GM19238 (cell line): ENCODE data around the gene NT5C1A.

Source experiments
- DNase-seq: peaks from one replicate; pipeline ENCODE4 v3.0.0; 2011; ENCODE audit warnings: low spot score; ENCODE audit not compliant: insufficient read length

Gene NT5C1A

GRCh38 chr1:39638965-39639304 lies 33.0 kb downstream of the NT5C1A start:
- no peak for DNase-seq

DNA sequence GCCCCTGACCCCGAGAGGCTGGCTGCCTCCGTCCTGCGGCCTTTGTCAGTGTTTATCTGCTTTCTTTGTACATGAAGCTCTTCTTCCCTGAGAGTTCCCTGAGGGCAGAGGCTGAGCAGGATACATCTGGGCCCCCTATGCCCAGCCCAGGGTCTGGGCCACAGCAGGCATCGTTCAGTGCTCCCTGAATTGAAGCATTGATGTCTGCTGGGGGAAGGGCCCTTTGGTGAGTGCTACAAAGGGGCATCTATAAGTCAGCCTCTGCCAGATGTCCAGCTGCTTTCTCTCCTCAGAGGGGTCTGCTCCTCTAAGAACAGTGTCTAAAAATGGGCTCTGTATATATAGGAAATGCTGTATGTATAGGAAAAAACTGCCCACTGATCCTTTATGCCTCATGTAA lies 34.5 kb downstream of the NT5C1A start:
- DNase-seq: no peak

- DNase-seq: no peak
Observed at GRCh38 chr1:39635871-39636210, 36.1 kb downstream of the NT5C1A start.

DNA sequence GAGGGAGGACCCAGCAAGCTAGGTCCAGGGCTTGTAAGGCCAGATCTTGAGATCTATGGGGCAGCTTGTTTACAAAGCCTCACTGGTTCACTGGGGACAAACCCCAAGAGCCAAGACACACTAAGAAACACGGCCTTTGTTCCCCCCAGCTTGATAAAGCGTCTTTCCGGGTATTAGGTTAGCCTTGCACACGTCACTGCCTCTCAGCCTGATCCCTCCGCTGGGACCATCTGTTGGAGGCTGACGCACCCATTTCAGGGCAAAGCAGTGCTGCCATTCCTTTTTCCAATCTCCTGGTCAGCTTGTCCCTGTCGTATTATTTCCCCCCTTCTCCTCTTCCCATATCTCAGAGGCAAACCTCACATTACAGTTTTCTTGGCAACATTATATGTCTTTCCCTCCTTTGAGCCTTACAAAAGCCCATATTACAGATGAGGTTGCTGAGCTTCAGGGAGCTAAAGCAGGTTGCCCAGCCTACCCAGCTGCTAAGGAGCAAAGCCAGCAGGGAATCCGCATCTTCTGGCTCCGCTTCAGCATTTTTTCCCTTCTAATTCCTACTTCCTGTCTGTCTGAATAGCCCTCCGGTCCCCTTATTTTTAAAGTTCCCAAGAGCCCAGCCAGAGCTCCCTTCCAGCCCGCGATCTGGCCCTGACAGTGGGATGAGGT lies 36.6 kb downstream of the NT5C1A start:
- DNase-seq: no peak

- no peak for DNase-seq
Observed at GRCh38 chr1:39633422-39633821, 38.5 kb downstream of the NT5C1A start.

DNA sequence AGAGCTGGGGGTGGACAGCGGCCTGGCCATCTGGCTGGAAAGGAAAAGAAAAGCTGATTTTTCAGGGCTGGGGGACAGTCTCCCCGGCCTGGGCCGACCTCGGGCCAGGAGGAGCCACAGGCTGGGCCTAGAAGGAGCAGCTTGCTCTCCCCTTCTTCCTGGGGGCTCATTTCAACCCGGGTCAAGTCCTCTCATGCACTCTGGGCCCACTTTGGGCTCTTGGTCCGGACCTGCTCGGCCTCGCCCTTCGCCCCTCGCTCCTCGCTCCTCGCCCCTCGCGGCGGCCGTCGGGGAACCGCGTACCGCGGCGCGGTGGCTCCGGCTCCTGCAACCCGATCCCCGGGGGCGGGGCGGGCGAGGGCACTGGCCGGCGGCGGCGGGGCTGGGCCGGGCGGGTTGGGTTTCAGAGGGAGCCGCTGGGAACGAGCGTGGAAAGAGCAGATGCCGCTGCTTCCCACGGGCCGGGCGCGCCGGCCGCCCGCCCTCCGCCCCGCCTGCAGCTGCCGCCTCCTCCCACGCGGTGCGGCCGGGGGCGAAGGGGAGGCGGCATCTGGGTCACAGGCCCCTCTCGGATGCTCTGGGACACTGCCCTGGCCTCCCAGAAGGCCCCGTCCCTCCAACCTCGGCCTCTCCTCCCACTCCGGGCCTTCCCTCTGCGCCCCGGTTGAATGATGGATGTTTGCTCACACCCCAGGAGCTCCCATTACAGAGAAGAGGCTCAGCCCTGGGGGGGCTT lies 39.1 kb downstream of the NT5C1A start:
- DNase-seq: no peak

DNA sequence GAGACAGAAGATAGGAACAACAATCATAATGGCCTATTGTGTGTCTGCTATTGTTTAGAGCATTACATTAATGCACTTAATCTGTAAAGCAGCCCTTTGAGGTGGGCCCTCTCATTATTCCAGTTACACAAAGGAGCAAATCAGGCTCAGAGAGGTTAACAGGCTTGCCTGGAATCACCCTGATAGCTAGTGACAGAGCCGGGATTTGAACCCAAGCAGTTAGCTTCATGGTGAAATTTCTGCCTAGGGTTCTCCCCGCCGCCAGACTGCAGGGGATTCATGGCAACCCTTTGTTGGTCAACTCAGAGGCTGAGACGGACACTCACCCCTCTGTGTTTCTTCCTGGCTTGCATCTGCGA lies 39.6 kb downstream of the NT5C1A start:
- DNase-seq: no peak

DNA sequence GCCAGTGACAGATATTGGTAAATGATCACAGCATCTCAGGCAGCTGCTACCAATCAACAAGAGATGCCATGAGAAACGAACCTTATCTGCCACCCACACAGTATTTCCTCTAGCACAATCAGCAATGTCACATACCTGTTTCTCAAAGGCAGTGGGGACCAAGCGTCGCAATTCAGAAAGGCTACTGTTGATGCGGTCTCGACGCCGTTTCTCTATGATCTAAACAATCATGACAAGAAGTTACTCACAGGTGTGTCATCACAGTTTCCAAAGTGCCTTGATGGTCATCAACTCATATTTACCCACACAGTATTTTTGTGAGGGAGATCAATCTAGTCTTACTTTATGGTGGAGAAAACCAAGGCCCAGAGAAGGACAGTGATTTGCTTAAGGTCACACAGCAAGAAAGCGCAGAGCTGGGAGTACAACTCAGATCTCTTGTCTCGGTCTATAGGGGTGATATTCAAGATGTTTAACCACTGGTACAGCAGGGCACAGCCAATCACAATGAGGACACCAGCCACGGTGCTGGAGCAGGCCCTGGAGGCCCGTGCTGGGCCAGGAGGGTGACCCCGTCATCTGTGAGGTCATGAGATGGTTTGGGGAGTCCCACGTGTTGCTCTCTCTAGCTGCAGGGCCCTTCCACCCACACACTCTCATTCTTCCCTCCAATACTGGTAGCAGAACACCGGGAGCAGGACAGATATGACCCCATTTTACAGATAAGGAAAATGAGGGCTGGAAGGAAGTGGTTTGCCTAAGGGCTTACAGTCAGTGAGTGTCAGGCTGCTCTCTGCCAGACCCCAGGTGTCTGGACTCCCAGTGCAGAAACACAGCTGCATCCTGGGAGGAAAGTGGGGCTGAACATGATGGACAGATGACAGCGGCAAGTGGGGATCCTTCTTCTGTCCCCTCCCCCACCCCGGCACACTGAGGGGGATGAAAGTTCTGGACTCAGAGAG lies 40.3 kb downstream of the NT5C1A start:
- no peak for DNase-seq

- no peak for DNase-seq
Observed at GRCh38 chr1:39628807-39629350, 43.0 kb downstream of the NT5C1A start.

DNA sequence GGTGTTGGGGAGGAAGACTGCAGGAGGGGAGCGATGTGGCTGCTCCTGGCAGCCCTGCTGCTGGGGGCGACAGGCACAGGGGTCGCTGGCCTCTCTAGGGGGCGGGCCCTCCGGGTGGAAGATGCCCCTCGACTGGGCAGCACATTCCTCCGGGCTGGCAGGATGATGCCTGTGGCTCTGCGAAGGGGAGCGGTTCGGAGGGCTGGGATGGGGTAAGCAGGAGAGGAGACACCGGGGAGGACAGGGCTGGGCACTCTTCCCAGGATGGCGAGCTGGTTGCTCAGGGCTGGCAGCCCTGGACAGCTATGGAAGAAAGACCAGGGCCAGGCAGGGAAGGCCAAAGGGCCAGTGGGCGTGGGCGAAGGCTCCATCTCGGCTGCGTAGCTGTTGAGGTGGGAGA lies 45.3 kb downstream of the NT5C1A start:
- DNase-seq: no peak

- no peak for DNase-seq
Observed at GRCh38 chr1:39625462-39626273, 46.2 kb downstream of the NT5C1A start.

DNA sequence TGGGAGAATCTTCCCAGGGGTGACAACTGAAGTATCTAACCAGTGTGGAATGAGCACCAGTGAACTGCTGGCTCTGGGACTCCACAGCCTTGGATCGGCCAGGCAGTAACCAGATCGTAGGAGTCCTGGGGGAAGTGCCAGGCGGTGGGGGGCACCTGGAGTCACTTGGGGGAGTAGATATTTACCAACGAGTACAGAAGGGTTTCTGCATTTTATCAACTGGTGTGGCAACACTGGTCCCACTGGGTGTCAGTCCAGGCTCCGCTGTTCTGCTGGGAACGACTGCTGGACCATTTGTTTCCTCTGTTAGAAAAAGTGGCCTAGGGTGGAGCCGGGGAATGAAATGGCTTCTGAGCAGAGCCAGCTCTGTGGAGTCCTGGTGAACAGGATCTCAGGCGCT lies 46.9 kb downstream of the NT5C1A start:
- DNase-seq: no peak

- no peak for DNase-seq
Observed at GRCh38 chr1:39623053-39623452, 48.9 kb downstream of the NT5C1A start.

DNA sequence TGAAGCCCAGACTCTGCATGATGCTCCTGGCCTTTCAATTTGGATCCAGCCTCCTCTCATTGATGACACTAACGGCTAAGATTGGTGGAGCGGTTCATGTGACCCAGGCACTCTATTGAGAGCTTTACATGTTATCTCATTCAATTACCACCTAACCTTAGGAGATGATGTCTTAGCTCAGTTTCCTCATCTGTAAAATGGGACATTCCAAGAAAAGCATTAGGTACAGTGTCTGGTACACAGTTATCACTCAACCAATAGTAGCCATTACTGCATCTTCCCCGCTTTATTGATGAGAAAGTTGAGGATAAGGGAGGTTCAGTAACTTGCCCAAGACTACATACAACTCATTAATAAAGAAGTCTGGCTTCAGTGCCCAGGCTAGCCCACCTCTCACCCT lies 49.5 kb downstream of the NT5C1A start:
- DNase-seq: no peak

- no peak for DNase-seq
Observed at GRCh38 chr1:39620659-39621165, 51.2 kb downstream of the NT5C1A start.

GRCh38 chr1:39617488-39618049 lies 54.3 kb downstream of the NT5C1A start:
- DNase-seq: no peak

DNA sequence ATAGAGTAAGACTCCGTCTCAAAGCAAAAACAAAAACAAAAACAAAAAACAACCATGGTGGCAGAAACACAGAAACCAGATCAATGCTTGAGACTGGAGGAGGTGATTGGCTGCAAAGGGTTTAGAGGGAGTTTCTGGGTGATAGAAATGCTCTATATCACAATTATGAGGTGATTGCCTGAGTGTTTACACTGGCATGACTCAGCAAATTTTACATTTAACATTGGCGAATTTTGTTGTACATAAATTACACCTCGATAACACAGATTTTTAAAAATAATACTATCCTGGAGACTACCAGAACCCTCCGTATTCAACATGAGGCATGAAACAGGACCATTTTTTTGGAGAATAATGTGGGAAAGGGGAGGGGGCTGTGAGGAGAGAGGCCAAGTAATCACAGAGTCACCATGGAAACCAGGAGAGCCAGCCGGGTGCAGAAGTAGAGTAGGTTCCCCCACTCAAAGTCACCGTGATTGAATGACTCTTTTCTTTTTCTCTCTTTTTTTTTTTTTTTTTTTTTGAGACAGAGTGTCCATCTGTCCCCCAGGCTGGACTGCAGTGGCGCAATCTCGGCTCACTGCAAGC lies 56.7 kb downstream of the NT5C1A start:
- no peak for DNase-seq

GRCh38 chr1:39614488-39614887 lies 57.4 kb downstream of the NT5C1A start:
- no peak for DNase-seq

DNA sequence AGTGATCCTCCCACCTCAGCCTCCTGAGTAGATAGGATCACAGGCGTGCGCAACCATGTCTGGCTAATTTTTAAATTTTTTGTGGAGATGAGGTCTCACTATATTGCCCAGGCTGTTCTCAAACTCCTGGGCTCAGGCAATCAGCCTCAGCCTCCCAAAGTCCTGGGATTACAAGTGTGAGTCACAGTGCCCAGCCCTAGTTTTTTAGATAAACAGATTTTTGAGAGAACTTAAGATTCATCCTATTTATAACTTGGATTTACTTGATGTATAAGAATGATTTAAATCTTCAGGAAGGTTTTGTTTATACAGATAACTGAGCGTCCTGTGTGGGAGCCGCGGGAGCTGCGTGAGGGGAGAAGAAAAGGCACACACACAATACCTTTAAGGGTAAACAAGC lies 58.7 kb downstream of the NT5C1A start:
- no peak for DNase-seq

DNA sequence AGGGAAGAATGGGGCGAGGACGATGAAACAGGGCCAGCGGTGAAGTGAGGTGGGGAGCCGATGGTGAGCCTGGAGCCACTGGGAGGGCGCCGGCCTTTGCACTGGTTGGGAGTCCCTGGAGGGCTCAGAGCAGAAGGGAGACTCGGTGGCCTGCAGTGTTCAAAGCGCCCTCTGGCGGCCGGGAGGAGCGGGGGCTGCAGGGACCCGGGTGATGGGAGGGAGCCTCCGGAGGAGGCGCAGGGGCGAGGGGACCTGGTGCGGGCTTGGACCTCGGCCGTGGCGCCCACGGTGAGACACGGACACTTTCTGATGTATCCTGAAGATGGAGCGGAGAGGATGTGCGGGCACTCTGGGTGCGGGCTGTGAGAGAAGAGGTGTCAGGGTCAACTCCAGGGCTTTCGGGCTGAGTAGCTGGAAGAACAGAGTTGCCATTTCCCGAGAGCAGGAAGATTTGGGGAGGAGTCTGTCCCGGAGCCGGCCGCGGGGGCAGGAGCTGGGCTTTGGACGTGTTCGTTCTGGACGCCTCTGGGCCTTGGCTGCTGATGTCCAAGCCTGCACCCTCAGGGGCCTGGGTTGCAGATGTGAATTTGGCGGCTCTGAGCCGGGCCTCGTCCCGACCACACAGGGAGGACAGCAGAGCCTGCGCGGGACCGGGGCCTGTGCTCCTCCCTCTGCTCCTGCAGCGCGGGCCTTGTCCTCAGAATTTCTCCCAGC lies 62.1 kb downstream of the NT5C1A start:
- DNase-seq: peak; percentile 77
